Brain microvascular endothelial cell (primary cell): ENCODE measurements around the gene BCL2.

ENCODE experiments used
- DNase-seq: peaks from one replicate; pipeline ENCODE4 v3.0.0-alpha.2; 2020
- H3K27ac ChIP-seq: fragments of 250-450 bp; sonication (Bioruptor Pico); 2 replicates; pipeline ENCODE4 v1.5.1; 2020; ENCODE audit warnings: mild to moderate bottlenecking, moderate library complexity
- H3K27me3 ChIP-seq: fragments of 250-450 bp; sonication (Bioruptor Pico); replicated peaks from 2 replicates; pipeline ENCODE4 v1.5.1; 2020; ENCODE audit warnings: mild to moderate bottlenecking
- H3K36me3 ChIP-seq: fragments of 250-450 bp; sonication (Bioruptor Pico); replicated peaks from 2 replicates; pipeline ENCODE4 v1.5.1; 2020; ENCODE audit warnings: mild to moderate bottlenecking
- H3K4me3 ChIP-seq: 2 replicates; pipeline ENCODE4 v1.5.1; 2011; ENCODE audit warnings: low read depth, mild to moderate bottlenecking, control low read depth, low read length, moderate library complexity
- CTCF ChIP-seq: IDR thresholded peaks from 2 replicates; pipeline ENCODE4 v1.5.1; 2011; ENCODE audit warnings: low read depth, mild to moderate bottlenecking, moderate library complexity, low read length, control low read depth, inconsistent platforms; ENCODE audit errors: missing control alignments
- in situ Hi-C: cut with HindIII; loops from 2 replicates; pipeline ENCODE4 v1.10.0; 2017; ENCODE audit warnings: low sequenced_read_pairs, low pct_ligation_motif_present

Gene BCL2

GRCh38 chr18:63104868-63105267 is 214.7 kb downstream of the BCL2 start:
- no peak for TF ChIP-seq CTCF
- no peaks in the 10 kb centered on the region for H3K36me3 ChIP-seq
- in situ Hi-C loops: no loop called here
- H3K4me3 ChIP-seq: no peak overlapping the region
- H3K27ac ChIP-seq: no peak overlapping the region
- no peak for DNase-seq
- no peaks in the 10 kb centered on the region for H3K27me3 ChIP-seq

GRCh38 chr18:63102941-63103744 is 216.4 kb downstream of the BCL2 start:
- no peaks in the 10 kb centered on the region for H3K27me3 ChIP-seq
- TF ChIP-seq CTCF: no peak
- H3K36me3 ChIP-seq: no peaks in the 10 kb centered on the region
- H3K4me3 ChIP-seq: no peak overlapping the region
- no peak overlapping the region for H3K27ac ChIP-seq
- DNase-seq: no peak
- in situ Hi-C loops: no loop called here

GRCh38 chr18:63100630-63101055 is 218.9 kb downstream of the BCL2 start:
- H3K4me3 ChIP-seq: no peak overlapping the region
- no peak for TF ChIP-seq CTCF
- no peaks in the 10 kb centered on the region for H3K27me3 ChIP-seq
- no peak for DNase-seq
- H3K27ac ChIP-seq: no peak overlapping the region
- in situ Hi-C loops: no loop called here
- no peaks in the 10 kb centered on the region for H3K36me3 ChIP-seq

GRCh38 chr18:63099848-63100629 is 219.5 kb downstream of the BCL2 start:
- no peak overlapping the region for H3K4me3 ChIP-seq
- DNase-seq: peak; percentile 16

GRCh38 chr18:63099091-63099840 is 220.3 kb downstream of the BCL2 start:
- DNase-seq: no peak
- H3K36me3 ChIP-seq: no peaks in the 10 kb centered on the region
- no peaks in the 10 kb centered on the region for H3K27me3 ChIP-seq
- no peak overlapping the region for H3K4me3 ChIP-seq
- H3K27ac ChIP-seq: no peak overlapping the region
- in situ Hi-C loops: no loop called here
- no peak for TF ChIP-seq CTCF

More at GRCh38 chr18:63099848-63100629, 219.5 kb downstream of the BCL2 start:
- Histone ChIP-seq H3K27ac (no peak overlapping the region), H3K36me3 (no peaks in the 10 kb centered on the region), H3K27me3 (no peaks in the 10 kb centered on the region)
- TF ChIP-seq CTCF: no peak
- in situ Hi-C loops: no loop called here
